ENCODE data around the gene CD3G.

Gene CD3G

GRCh38 chr11:118325283-118325682, 18.9 kb upstream of the CD3G start:
- DNase-seq (ENCODE audit: low read depth) = no peak

- no peak for DNase-seq (ENCODE audit: low read depth)
Observed at GRCh38 chr11:118328745-118329144, 15.4 kb upstream of the CD3G start.

- no peak for DNase-seq (ENCODE audit: low read depth)
Observed at GRCh38 chr11:118334745-118335144, 9.4 kb upstream of the CD3G start.

DNA sequence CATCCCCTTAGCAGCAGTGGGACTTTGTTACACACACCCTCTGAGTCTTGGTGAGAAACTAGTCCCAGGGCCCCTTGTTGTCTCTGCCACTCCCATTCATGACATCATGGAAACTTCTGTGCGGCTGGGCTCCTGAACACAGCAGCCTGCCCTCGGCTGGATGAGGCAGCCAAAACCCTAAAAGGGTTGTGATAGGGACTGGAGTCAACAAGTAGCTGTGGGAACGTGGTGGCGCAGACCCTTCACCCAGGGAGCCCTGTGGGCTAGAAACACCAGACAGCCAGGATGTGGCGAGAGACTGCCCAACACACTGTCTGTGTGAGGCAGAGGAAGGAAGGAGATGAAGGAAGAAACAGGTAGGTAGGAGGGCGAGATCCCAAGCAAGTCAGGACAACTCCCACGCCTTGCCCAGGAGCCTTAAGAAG, 5.5 kb upstream of the CD3G start:
- peak; percentile 83 for DNase-seq (ENCODE audit: low read depth)

DNA sequence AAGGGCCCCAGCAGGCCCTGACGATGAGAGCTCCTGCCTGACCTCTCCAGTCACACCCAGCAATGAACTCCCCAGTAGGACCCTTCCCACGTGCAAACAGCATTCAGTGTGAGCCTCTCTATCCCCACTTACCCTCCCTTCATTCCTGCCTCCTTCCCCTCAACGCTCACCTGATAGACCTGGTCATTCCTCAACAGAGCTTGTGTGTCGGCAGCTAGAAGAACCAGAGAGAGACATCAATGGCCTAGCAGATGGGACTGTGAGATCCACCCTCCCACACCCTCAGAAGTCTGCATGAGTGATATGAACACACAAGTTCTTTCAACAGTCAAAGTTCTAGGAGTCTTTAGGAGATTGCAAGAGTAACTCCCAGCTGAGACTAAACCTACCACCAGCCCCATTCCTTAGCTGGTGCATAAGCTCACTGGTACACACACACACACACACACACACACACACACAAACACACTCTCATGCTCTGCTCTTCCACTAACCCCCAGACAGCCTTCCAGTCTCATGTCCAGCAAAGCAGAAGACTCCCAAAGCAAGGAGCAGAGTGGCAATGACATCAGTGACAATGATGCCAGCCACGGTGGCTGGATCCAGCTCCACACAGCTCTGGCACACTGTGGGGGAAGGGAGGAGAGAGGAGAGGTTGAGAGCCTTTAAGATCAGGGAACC, 4.7 kb upstream of the CD3G start:
- DNase-seq (ENCODE audit: low read depth) = no peak

DNA sequence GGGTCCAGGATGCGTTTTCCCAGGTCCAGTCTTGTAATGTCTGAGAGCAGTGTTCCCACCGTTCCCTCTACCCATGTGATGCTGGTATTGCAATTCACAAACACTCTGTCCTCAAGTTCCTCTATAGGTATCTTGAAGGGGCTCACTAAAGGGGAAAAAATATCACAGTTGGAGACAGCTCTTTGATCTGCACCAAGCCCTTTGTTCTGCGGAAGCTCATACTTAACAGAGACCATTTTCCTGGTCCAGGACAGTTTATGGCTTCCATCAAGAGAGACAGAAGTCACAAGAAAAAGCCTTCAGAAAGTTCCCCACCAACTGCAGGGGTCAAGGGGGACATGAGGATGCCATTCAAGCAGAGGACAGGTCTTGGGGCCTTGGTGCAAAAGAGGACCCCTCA, 3.7 kb upstream of the CD3G start:
- no peak for DNase-seq (ENCODE audit: low read depth)

- DNase-seq (ENCODE audit: low read depth) = no peak
Observed at GRCh38 chr11:118341261-118341660, 2.9 kb upstream of the CD3G start.

- DNase-seq (ENCODE audit: low read depth) = no peak
Observed at GRCh38 chr11:118341815-118342489, 2.2 kb upstream of the CD3G start.

DNA sequence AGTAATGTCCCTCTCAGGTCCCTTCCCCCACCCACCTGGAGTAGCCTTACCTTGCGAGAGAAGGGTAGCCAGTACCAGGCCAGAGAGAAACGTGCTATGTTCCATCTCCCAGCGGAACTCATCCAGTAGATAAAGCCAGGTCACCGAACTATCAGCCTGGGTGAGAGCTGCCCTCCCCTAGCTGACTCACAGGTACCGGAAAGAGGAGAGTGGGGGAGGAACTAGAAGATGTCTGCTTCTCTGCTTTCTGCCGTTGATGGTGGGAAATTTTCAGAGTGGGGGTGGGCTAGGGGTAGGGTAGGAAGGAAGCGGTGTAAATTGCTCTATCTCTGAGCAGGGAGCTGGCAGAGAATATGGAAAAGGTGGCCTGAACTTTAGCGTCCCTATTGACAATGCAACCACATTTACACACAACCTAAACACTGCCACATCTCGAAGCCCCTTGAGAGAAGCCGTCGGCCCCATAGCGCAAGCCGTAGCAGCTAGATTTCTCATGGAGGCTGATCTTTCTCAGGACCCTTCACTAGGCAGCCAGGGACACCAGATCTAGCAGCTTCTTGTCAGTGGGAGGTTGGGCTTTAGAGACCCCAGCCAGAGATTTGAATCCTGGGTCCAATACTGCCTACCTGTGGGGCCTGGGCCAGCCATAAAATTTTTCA, 1.5 kb upstream of the CD3G start, which contains the start of gene CD3D:
TSS of gene CD3D (minus strand) at position 203 of the 659 bp plus-strand sequence. CDS start at position 105, 98 bp downstream.
- peak; percentile 65 for DNase-seq (ENCODE audit: low read depth)

- DNase-seq (ENCODE audit: low read depth) = no peak
Observed at GRCh38 chr11:118343248-118343647, 896 bp upstream of the CD3G start.

DNA sequence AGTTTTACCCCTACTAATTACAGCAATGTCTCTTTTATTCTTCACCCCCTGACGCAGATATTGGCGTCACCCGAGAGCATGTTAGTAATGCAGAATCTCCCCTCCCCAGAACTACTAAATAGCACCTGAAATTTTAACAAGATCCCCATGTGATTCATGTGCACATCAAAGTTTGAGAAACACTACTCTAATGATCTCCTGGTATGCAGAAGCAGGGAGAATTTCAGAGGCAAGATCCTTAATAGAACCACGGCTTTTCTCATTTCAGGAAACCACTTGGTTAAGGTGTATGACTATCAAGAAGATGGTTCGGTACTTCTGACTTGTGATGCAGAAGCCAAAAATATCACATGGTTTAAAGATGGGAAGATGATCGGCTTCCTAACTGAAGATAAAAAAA, 5.3 kb downstream of the CD3G start:
- no peak for DNase-seq (ENCODE audit: low read depth)

DNA sequence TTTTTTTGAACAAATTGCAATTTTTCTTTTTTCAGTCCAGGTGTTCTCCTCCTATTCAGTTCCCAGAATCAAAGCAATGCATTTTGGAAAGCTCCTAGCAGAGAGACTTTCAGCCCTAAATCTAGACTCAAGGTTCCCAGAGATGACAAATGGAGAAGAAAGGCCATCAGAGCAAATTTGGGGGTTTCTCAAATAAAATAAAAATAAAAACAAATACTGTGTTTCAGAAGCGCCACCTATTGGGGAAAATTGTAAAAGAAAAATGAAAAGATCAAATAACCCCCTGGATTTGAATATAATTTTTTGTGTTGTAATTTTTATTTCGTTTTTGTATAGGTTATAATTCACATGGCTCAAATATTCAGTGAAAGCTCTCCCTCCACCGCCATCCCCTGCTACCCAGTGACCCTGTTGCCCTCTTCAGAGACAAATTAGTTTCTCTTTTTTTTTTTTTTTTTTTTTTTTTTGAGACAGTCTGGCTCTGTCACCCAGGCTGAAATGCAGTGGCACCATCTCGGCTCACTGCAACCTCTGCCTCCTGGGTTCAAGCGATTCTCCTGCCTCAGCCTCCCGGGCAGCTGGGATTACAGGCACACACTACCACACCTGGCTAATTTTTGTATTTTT, 9.1 kb downstream of the CD3G start:
- DNase-seq (ENCODE audit: low read depth) = no peak

GRCh38 chr11:118358071-118358470, 13.9 kb downstream of the CD3G start:
- DNase-seq (ENCODE audit: low read depth) = no peak

DNA sequence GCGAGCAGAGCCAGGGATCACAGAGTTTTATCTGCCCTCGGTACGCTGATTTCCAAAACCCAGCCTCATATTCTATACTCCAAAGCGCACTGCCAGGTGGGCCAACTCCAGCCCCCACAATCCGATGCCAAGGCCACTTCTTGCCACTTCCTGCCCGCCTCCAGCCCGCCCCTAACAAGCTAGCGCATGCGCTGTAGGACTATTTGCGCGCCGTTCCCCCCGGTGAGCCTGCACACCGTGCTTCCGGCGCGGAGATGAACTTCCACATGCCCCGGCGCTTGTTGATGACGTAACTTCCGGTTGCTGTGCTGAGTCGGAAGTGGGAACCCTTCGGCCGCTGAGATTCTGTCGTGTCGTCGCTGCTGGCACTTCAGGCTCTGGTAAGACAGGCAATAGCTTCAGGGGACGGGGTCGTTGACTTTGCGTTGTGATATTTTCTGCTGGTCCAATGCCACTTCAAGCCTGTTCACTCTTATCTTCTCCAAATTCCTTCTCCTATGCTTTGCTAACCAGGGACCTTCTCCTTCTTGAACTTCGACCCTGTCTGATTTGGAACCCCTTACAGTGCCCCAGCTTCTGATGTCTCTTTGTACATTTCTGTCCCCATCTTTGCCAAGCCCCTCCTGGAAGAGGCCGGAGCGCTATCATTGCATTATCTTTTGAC, 15.3 kb downstream of the CD3G start, which contains the start of gene UBE4A:
TSS of gene UBE4A (plus strand) at position 306 of the 664 bp plus-strand sequence. CDS start 5,481 bp downstream, outside the sequence.
- DNase-seq (ENCODE audit: low read depth) = peak; percentile 98

- DNase-seq (ENCODE audit: low read depth) = no peak
Observed at GRCh38 chr11:118364956-118365615, 20.9 kb downstream of the CD3G start.

DNA sequence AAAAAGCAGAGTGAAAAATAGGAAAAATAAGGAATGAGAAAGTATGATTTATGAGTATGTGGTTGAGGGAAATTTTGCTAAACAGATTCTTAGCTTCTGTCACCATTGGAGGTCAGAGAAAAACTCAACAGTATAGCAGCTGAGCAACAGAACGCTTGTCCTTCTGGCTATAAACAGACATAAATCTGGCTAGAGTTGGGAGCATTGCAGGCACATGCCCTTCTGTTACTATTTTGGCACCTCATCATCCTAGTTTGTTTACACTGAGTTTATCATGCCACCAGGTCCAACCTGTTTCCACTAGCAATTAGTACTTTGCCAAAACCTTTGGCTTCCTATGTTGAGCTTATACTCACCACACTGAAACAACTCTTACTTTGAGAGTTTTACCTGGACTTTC, 22.1 kb downstream of the CD3G start:
- DNase-seq (ENCODE audit: low read depth) = no peak

GRCh38 chr11:118370774-118371173, 26.6 kb downstream of the CD3G start:
- DNase-seq (ENCODE audit: low read depth) = no peak

- no peak for DNase-seq (ENCODE audit: low read depth)
Observed at GRCh38 chr11:118373263-118373662, 29.1 kb downstream of the CD3G start.

DNA sequence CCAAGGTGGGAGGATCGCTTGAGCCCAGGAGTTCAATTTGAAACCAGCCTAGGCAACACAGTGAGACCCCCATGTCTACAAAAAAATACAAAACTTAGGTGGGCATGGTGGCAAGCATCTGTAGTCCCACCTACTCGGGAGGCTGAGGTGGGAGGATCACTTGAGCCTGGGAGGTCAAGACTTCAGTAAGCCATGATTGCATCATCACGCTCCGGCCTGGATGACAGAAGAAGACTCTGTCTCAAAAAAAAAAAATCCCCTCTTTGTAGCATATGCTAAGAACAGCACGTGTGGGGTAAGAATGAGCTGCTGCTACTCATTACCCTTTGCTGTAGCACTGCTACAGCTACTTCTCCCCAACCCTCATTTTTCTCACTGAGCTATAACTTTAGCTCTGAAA, 29.7 kb downstream of the CD3G start:
- no peak for DNase-seq (ENCODE audit: low read depth)

DNA sequence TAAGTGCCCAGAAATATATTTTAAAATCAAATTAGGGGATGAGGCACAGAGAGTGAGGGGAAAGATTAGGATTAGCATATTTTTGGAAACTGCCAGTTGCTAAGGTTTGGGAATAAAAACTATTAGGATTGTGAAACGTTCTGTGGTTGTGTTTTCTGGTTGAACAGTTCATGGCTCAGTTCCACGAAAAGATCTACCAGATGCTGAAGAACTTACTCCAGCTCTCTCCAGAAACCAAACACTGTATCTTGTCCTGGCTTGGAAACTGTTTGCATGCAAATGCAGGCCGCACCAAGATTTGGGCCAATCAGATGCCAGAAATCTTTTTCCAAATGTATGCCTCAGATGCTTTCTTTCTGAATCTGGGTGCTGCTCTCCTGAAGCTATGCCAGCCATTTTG, 30.6 kb downstream of the CD3G start:
- no peak for DNase-seq (ENCODE audit: low read depth)

DNA sequence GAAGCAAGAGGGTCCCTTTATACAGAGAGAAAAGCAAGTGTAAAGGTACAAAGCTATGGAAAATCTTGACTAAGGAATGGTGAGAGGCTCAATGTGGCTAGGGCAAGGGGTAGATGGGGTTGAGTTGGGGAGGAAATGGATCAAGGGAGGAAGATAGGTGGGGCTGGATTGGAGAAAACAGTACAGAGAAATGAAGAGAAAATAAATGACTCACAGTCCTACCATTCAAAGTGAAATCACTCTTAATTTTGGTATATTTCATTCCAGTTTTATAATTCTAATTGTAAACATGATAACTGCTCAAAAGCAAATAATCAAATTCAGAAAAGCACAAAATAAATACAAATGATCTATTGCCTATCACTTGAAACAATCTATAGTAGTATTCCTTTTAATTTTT, 31.8 kb downstream of the CD3G start:
- no peak for DNase-seq (ENCODE audit: low read depth)

DNA sequence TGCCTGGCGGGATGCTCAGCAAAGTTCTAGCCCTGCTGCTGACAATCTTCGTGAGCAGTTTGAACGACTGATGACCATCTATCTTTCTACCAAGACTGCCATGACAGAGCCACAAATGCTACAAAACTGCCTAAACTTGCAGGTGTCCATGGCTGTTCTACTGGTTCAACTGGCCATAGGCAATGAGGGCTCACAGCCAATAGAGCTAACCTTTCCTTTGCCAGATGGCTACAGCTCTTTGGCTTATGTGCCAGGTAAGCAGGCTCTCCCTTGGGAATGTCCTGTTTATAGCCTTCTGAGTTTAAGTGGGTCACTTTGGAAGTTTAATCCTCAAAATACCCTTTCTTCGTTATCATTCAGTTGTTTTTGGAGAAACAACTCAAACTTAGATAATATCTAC, 35.4 kb downstream of the CD3G start:
- DNase-seq (ENCODE audit: low read depth) = no peak
